Omental fat pad (tissue), 4 donors: ENCODE measurements around the gene CYYR1. TPM values are rescaled to one million over a fixed set of nuclear protein-coding genes. Genes with fewer than 3 reads are reported as not detected.

Experiments
- ATAC-seq: fragments of 150-250 bp; one replicate; pipeline ENCODE4 v1.9.1; 2016; ENCODE audit warnings: mild to moderate bottlenecking, moderate library complexity; ENCODE audit not compliant: low FRiP score
- DNase-seq: peaks from one replicate; pipeline ENCODE4 v3.0.0-alpha.2; 2019; ENCODE audit warnings: low spot score
- CTCF ChIP-seq, 3 donors: fragments of 450-650 bp; IDR thresholded peaks; one replicate each; pipeline ENCODE4 v1.5.1; 2016 to 2017; ENCODE audit warnings: antibody characterized with exemption in 3 of 3, mild to moderate bottlenecking in 3 of 3, moderate library complexity in 2 of 3
- total RNA-seq, 4 donors: library from RNA; depleted of rRNA; stranded (reverse); fragments of >200 nt; gene quantifications; one replicate each; pipeline ENCODE4 v1.1.0, GENCODE V29; 2016

CYYR1 gene
- total RNA-seq, 4 donors from 2014 or later, result 14.3 to 72.8 (median 20.4) TPM

- TF ChIP-seq CTCF (IDR thresholded peaks at IDR 0.05), result no peak
- ATAC-seq (no peak), DNase-seq (no peak)
Observed at GRCh38 chr21:26444646-26445045, 128.4 kb downstream of the CYYR1 start.

- TF ChIP-seq CTCF (IDR thresholded peaks at IDR 0.05), result no peak
- no peak for DNase-seq
- ATAC-seq, result no peak
Observed at GRCh38 chr21:26443867-26444266, 129.2 kb downstream of the CYYR1 start.

- ATAC-seq (no peak), DNase-seq (no peak)
- no peak for TF ChIP-seq CTCF (IDR thresholded peaks at IDR 0.05)
Observed at GRCh38 chr21:26443291-26443690, 129.8 kb downstream of the CYYR1 start.

- DNase-seq (no peak), ATAC-seq (no peak)
- no peak for TF ChIP-seq CTCF (IDR thresholded peaks at IDR 0.05)
Observed at GRCh38 chr21:26441149-26441548, 131.9 kb downstream of the CYYR1 start.

GRCh38 chr21:26438976-26439375 lies 134.1 kb downstream of the CYYR1 start:
- TF ChIP-seq CTCF (IDR thresholded peaks at IDR 0.05), result no peak
- DNase-seq (no peak), ATAC-seq (no peak)

GRCh38 chr21:26437326-26438009 lies 135.6 kb downstream of the CYYR1 start:
- no peak for ATAC-seq
- TF ChIP-seq CTCF (IDR thresholded peaks at IDR 0.05), result no peak
- no peak for DNase-seq

GRCh38 chr21:26433386-26433785 lies 139.7 kb downstream of the CYYR1 start:
- no peak for TF ChIP-seq CTCF (IDR thresholded peaks at IDR 0.05)
- no peak for ATAC-seq
- no peak for DNase-seq
